HG03060 (cell line): Measurements from ENCODE around the gene TEX48.
A peak's percentile ranks its signal among the peaks of the same experiment; 100 is the strongest.

Experiments used
- ATAC-seq: cut with Tn5 transposase; IDR thresholded peaks from one replicate; pipeline ENCODE4 v1.9.1; 2021; ENCODE audit warnings: low read depth, moderate number of reproducible peaks; ENCODE audit not compliant: unreplicated experiment

Gene TEX48, protein sequence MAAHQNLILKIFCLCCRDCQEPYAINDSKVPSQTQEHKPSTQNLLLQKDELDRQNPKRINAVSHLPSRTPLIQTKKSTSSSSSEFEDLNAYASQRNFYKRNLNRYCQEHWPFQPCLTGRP

DNA sequence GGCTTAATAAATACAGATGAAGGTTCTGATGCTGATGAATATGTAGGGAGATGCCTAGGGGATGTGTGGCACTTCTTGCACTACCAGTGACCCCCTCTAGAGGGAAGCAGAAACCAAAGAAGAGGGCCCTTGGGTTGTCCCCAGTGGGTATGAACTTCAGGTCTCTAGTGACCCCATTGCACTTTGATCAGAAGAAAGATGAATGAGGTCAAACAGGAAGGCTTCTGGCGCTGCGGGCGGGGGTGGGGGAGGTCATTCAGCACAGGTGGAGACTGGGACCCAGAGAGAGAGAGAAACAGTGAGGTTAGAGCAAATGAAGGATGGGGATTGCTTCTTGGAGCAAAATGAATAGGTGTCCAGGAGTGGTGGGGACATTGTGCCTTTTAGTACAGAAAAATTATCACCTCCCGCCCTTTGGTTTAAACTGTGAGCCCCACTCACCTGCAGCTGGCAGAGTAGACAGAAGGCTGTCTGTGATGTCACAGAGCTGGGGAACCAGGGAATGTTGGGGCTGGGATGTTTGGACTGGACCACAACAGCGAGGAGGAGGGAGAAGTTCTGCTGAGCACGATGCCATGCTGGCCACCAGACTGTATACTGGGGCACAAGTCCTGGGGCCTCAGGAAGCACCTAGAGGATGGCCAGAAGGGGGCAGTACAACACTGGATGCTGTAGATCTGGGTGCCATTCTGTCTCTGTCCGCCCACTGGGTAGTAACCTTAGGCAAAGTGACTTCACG, at the start of gene TEX48:
Gene TEX48 (minus strand): TSS at position 599 of the 739 bp plus-strand sequence. CDS start 10,469 bp downstream, outside the sequence.
- no peak for ATAC-seq

DNA sequence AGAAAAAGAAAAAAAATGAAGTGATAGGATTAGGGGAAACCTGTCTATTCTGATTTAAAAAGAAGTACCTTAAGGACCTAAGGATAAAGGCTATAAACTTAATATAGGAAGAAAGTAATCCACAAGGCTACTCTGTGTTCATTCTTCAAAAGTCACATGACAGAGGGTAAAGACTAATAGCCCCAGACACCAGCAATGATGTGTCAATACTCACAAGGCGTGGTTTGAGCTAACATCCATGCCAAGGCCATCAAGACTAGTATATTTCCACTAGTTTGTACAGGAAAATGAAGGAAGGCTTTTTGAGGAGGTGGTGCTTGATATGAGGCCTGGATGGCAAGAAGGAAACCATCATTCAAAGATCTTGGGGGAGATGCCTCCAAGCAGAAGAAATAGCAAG, 49.7 kb upstream of the TEX48 start:
- ATAC-seq = no peak

DNA sequence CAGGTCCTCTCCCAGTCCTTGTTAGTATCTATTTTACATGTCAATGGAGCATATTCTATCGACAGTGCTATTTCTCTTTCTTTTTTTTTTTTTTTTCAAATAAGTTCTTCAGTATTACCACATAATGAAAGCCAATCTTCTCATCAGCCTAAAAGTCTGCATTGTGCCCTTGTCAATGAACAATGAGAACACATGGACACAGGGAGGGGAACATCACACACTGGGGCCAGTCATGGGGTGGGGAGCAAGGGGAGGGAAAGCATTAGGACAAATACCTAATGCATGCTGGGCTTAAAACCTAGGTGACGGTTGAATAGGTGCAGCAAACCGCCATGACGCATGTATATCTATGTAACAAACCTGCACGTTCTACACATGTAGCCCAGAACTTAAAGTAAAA, 47.7 kb upstream of the TEX48 start:
- ATAC-seq = no peak

DNA sequence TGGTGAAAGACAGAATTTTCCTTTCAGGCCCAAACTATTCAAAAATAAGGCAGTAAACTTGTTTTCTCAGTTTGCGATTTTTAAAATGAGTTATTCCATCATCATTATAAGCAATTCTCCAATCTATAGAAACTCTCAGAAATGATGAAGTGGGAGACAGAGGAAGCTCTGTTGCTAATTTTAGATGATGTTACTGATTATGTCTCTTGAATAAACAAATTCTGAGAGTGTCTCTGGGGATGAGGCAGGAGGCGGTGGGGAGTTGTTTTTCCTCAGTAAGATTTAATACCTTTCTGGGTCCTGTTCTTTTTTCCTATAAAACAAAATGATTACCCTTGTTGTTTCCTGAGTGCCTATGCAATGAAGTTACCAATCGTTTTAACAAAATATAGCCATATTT, 43.9 kb upstream of the TEX48 start:
- ATAC-seq = no peak

DNA sequence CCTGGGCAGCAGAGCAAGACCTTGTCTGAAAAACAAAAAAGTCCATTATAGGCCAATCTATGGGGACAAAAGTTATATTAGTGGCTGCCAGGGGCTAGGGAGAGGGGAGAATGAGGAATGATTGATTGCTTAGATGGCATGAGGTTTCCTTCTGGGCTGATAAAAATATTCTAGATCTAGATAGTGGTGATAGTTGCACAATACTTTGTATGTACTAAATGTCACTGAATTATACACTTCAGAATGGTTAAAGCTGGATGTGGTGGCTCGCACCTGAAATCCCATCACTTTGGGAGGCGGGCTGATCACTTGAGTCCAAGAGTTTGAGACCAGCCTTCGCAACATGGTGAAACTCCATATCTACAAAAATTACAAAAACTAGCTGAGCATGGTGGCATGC, 42.8 kb upstream of the TEX48 start:
- ATAC-seq = no peak

DNA sequence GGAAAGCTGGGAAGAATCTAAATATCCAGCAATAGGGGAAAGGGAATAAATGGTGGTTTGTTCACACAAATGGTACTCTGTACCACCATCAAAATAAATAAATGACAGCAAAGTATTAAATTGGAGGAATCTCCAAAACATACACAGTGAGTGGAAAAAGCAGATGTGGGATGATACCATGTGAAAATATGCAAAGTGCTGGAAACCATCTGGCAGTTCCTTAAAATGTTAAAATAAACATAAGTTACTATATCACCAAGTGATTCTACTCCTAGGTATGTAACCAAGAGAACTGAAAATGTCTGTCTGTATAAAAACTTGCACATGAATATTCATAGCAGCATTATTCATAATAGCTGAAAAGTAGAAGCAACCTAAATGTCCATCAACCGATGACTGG, 41.9 kb upstream of the TEX48 start:
- no peak for ATAC-seq

DNA sequence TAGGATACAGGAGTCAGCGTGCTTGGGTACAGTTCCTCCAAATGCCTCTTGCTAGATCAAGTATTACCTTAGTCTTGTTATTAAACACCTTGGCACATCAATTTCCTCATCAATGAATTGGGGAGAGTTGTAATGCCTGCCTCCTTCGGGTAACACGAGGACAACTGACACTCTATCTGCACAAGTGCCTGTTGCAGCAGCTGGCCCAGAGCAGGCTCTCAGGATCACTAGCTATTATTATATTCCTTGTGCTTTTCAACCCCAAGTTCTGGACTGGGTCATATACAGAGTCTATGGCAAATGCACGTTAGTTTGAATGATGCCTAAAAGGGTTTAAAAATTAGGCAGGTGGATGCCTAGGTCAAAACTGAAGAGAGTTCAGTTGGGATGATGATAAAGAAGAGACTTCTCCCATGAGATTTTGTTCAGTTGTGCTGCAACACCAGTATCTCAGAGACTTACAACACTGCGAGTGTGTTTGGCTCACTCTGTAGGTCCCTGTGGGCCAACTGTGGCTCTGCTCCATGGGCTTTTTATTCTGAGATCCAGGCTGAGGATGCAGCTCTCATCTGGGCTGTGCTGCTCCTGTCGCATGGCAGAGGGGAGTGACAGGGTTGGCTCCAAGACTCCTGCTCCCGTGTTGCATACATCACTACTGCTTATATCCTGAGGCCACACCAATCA, 41.1 kb upstream of the TEX48 start:
- ATAC-seq = no peak

DNA sequence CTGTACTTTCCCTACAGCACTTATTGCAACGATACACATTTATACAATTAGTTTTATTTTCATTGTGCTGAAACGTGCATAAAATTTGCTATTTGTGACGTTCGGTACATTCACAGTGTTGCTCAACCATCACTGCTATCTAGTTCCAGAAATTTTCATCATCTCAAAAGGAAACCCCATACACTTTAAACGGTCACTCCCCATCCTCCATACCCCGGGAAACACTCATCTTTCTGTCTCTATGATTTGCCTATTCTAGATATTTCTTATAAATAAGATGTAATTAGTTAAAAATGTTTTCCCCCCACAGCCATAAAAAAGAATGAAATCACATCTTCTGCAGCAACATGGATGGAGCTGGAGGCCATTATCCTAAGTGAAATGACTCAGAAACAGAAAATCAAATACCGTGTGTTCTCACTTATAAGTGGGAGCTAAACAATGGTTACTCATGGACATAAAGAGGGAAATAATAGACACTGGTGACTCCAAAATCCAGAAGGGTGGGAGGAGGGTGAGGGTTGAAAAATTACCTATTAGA, 40.2 kb upstream of the TEX48 start:
- ATAC-seq = no peak

DNA sequence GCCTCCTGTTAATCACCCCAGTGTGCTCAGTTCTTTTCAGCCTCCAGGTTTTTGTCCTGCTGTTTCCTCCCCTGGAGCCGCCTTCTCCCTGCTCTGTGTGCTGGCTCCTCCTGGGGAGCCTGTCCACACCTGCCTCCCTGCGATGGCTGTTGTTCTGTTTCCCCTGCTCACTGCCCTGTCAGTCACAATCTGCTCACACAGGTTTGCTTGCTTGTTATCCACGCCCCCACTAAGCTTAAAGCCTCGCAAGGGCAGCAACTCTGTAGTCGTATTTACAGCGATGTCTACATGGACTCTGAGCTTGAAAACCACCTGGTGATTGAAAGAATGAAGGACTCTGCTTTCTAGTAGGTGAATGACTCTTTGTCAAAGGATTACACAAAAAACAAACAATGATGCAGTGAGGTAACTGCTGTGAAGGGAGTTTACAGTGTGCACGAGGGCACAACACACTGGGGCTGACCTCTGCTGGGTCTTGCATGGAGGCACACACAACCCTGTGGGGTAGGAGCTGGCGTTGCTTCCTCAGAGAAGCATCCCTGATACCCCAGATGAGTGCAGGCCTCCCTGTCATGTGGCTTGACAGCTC, 39.6 kb upstream of the TEX48 start:
- no peak for ATAC-seq

DNA sequence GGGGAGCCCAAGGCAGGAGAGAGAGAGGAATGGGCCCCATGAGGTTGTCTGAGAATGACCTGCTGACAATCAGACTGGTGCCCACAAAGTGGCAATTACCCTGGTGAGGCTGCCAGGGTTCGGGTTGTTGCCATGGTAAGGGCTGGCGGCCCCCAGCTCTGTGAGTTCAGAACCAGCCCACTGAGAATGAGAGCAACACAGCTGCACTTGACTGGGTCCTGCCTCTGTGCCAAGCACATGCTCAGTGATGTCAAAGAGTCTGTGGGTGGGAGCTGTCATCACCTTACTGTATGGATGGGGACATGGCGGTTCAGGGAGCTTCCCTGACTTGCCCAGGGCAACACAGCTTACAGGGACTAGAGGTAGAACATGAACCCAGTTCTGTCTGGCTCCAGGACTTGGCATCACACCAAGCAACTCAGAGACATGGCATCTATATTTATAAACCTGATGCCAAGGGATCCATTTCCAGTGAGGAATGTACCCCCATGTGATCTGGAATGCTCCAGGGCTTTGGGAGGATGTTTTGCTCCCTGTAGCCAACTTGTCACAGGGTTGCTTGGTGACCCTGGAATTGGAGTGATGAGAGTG, 38.2 kb upstream of the TEX48 start:
- no peak for ATAC-seq

DNA sequence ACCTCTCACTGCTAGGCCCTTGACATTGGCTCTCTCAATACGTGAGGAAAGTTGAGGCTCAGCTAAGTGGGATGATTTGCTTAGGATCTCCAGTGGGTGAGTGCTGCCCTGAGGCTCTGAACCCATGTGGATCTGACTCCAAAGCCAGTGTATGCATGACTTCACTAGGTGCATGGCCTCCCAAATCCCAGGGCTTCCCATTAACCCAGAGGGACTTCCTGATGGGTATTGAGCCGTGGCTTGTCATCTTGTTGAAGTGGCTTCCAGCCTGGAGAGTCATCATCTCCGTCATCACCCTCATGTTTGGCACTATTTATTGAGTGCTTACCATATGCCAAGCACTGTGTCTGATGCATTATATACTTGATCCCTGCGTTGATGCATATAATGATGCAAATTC, 37.3 kb upstream of the TEX48 start:
- ATAC-seq = no peak

DNA sequence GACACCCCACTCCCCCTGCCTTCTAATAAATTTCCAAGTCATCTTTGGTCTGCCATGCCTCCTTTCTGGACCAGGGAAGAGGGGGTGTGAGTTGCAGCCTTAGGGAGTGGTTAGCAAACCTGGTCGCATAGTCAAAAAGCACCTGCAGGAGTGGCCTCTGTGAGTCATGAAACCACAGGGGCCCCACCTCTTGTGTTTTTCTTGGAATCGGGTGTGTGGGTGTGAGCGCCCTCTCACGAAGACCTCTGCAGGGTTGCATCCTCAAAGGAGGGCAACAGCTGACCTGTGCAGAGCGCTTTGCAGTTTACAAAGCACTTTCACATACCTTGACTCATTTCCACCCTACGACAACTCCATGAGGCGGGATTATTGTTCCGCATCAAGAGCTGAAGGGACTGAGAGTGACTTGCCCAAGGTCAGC, 36.8 kb upstream of the TEX48 start:
- ATAC-seq = peak; percentile 74

DNA sequence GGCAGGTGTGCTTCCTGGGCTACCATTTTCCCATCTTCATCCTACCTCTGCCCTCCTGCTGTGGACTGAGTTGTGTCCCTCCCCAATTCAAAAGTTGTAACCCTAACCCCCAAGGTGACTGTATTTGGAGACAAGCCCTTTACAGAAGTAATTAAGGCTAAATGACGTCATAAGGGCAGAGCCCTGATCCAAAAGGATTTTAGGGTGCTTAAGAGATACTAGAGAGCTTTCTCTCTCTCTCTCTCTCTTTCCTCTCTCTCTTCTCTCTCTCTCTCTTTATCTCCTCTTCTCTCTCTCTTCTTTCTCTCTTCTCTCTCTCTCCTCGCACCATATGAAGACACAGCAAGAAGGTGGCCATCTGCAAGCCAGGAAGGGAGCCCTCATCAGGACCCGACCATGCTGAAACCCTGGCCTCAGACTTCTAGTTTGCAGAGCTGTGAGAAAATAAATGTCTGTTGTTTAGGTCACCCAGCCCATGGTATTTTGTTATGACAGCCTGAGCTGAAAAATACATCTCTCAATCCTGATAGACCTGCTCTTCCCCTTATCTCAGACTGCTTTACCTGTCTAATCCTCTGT, 36.0 kb upstream of the TEX48 start:
- ATAC-seq = no peak

DNA sequence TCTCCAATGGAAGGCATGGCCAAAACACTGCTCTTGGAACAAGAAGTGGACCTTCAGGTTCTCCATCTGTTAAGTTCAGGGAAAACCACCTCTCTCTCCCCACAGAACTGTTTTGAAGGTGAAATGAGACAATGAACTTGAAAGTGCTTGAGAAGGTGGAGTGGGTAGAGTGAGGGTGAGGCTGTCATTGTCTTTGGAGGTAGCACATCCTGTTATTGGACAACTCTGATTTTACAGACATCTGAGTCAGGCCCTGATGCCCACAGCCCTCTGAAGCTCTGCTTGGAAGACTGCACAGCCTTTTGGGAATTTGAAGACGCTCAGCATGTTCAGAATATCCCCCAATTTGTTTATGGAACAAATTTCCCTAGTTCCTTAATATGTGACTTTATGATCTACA, 27.6 kb upstream of the TEX48 start:
- ATAC-seq = no peak

DNA sequence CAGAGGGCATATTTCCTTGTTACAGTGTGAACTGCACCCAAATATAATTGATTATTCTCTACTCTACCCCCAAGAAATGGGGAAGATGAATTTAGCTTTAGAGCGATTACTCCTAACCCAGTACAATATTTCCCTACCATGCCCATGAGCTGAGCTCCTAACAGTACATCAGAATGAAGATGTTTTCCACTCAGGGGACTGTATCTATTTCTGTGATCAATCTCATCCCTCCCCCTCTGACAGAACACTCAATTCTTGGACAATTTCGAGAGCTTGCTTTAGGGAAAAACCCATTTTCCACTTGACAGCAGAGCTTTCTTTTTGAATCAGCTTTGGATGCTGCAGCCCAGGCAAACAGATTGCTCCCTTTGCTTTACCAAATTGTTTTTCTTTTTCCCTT, 24.7 kb upstream of the TEX48 start:
- ATAC-seq = no peak

DNA sequence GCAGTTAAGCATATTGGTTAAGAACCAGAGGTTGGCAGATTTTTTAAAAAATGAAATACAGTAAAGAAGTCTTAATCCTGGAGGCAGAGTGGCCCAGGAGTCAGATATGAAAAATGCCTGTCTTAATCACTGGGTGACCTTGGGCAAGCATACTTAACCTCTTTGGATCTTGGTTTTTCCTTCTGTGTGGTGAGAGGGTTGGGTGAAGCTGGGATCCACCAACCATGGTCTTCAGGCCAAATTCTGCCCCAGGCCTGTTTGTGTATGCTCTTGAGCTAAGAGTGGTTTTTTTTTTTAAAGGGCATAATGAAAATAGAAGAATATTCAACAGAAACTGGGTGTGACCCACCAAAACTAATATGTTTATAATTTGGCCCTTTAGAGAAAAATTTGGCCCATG, 20.0 kb upstream of the TEX48 start:
- no peak for ATAC-seq

DNA sequence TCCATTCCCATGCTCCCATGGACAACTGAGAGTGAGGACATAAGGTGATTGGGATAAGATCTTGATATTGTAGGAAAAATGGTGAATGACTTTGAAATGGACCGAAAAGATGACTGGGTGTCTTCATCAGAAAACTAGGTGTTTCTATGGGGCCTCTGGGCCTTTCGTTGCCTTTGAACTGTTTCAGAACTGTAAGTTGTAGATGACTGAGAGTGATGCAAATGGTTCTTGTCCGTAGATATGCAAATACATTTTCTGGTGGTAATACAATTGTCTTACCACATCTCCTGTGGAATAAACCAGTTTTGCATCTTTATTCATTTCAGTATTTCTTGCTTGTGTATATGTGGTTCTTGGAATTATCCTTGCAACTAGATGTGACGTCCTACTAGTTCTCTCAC, 16.0 kb upstream of the TEX48 start:
- ATAC-seq = peak; percentile 29

DNA sequence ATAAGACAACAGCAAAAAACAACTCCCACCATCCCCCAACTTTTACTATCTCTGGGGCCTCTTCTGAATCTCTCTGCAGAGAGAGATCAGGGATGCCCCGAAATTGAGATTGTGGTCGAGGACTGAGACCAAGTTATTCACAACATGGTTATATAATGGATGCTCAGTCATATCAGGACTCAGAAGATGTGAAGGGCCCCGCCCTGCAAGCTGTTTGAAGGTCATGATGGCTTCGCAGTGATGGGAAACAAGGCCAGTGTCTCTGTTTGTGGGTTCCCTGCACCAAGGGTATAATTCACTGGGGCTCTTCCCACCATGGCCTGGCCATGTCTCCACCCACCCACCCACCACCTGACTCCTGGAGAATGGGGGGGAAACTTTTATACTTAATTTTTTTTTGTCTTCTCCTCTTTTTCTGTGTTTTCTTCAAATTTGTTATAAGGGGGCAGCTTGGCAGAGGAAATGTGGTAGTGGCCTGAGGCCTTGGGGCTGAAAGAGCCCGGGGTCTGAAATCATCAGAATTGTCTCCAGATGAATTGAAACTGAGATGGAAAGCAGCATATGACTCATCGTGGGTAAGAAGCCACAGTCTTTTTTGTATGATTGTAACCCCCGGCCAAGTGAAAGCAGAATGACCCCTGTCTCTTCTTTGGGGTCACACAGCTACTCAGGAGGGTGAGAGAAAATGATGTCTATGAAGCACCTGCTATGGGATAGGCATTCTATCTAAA, 15.0 kb upstream of the TEX48 start:
- ATAC-seq = peak; percentile 53

DNA sequence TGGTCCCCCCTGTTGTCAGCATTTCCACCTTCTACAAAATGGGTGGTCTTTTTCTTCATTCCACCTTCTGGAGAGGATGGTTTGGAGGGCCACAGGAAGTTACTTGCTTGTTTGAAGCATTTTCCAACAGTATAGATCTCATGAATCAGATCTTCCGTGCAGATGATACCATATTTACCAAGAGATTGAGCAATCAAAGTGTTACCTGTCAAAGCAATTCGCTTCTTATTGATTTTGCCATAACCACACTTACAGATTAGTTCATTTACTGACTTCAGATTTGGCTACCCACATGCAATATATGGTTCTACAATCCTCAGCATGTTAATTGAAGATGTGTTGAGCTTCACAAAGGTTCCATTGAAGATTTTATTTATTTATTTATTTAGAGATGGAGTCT, 14.0 kb upstream of the TEX48 start:
- ATAC-seq = no peak

DNA sequence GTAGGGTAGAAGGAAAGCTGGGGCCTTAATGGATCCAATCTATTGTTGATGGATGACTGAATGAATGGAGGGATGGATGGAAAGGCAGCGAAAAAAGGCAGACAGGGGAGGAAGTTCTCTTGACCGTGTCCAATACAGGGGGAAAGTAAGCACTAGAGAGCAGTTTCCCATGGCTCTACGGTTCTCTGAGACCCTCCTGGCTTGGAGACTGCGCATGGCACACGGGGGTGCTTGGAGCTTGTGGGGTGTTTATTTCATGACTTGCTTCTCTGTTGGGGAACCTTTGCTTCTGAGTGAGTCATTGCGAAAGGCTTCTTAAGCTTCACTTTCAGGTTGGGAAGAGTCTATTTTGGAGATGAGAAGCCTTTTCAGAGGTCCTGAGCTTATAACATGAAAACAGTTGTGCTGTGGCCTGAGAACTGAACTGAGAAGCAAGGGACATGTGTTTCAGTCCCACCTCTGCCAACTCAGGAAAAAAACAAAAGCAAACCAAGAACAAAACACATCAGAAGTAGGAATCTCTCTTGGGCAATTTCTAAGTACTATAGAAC, 12.8 kb upstream of the TEX48 start:
- ATAC-seq = peak; percentile 28
